Measurements from ENCODE around the gene PEX5L.

- TF ChIP-seq CTCF (IDR thresholded peaks at IDR 0.05) (no peak), POLR2A (IDR thresholded peaks at IDR 0.05) (no peak), EP300 (IDR thresholded peaks at IDR 0.05) (no peak)
These were observed 88.0 kb downstream of the PEX5L start for GRCh38 chr3:179948740-179949139.

All from tibial nerve (tissue), 4 donors.